ENCODE data around the gene ZNF627.
"Not testable (repeated sequence)": the region's sequence is repeated elsewhere in the genome, so short reads cannot be mapped to it uniquely, and the experiment has no call there.

ZNF627 gene

GRCh38 chr19:11624069-11624463, 26.8 kb downstream of the ZNF627 start:
- DNase-seq (ENCODE audit: low read depth, low spot score) = no peak

- DNase-seq (ENCODE audit: low read depth, low spot score) = no peak
These were observed 29.0 kb downstream of the ZNF627 start for GRCh38 chr19:11626252-11626651.

- DNase-seq (ENCODE audit: low read depth, low spot score) = no peak
These were observed 35.9 kb downstream of the ZNF627 start for GRCh38 chr19:11633223-11633622.

GRCh38 chr19:11634018-11634662, 36.9 kb downstream of the ZNF627 start:
- not testable (repeated sequence) for DNase-seq (ENCODE audit: low read depth, low spot score)

GRCh38 chr19:11639245-11639601, 41.9 kb downstream of the ZNF627 start:
- DNase-seq (ENCODE audit: low read depth, low spot score) = no peak

GRCh38 chr19:11639602-11640471, 42.6 kb downstream of the ZNF627 start:
- peak; percentile 87 for DNase-seq (ENCODE audit: low read depth, low spot score)

- DNase-seq (ENCODE audit: low read depth, low spot score) = no peak
These were observed 44.0 kb downstream of the ZNF627 start for GRCh38 chr19:11641244-11641643.

- no peak for DNase-seq (ENCODE audit: low read depth, low spot score)
These were observed 45.6 kb downstream of the ZNF627 start for GRCh38 chr19:11642902-11643301.

- no peak for DNase-seq (ENCODE audit: low read depth, low spot score)
These were observed 52.7 kb downstream of the ZNF627 start for GRCh38 chr19:11649941-11650340.

GRCh38 chr19:11651062-11651461, 53.8 kb downstream of the ZNF627 start:
- DNase-seq (ENCODE audit: low read depth, low spot score) = no peak

- no peak for DNase-seq (ENCODE audit: low read depth, low spot score)
These were observed 54.8 kb downstream of the ZNF627 start for GRCh38 chr19:11652056-11652455.

- DNase-seq (ENCODE audit: low read depth, low spot score) = no peak
These were observed 55.2 kb downstream of the ZNF627 start for GRCh38 chr19:11652492-11652891.

GRCh38 chr19:11656535-11656934, 59.3 kb downstream of the ZNF627 start:
- no peak for DNase-seq (ENCODE audit: low read depth, low spot score)

- no peak for DNase-seq (ENCODE audit: low read depth, low spot score)
These were observed 60.0 kb downstream of the ZNF627 start for GRCh38 chr19:11657307-11657706.

- DNase-seq (ENCODE audit: low read depth, low spot score) = no peak
These were observed 61.7 kb downstream of the ZNF627 start for GRCh38 chr19:11658970-11659369.

GRCh38 chr19:11659612-11660011, 62.3 kb downstream of the ZNF627 start:
- DNase-seq (ENCODE audit: low read depth, low spot score) = no peak

GRCh38 chr19:11662278-11662677, 65.0 kb downstream of the ZNF627 start:
- no peak for DNase-seq (ENCODE audit: low read depth, low spot score)

- no peak for DNase-seq (ENCODE audit: low read depth, low spot score)
These were observed 65.9 kb downstream of the ZNF627 start for GRCh38 chr19:11663181-11663591.
